Heart left ventricle (tissue), 16 donors: ENCODE data around the gene TMEM8B. TPM values are rescaled to one million over a fixed set of nuclear protein-coding genes. Genes with fewer than 3 reads are reported as not detected.

Experiments
- ATAC-seq, 4 donors: fragments of 200-7000 bp; cut with Tn5 transposase; one replicate each; pipeline ENCODE4 v1.9.1; 2020 to 2022; ENCODE audit warnings: moderate library complexity in 4 of 4, mild to moderate bottlenecking in 3 of 4, moderate number of reproducible peaks in 1 of 4
- DNase-seq, 5 donors: peaks; one replicate each; pipeline ENCODE4 v3.0.0-alpha.2; 2020
- H3K27ac ChIP-seq, 12 donors: fragments of 200-600 bp; sonication (generic) in 4 of 12; one replicate each; pipeline versions ENCODE4 v1.5.0 to v1.8.0; 2016 to 2022; ENCODE audit warnings: mild to moderate bottlenecking in 2 of 12
- H3K27me3 ChIP-seq, 9 donors: fragments of 200-600 bp; sonication (generic) in 2 of 9; one replicate each; pipeline versions ENCODE4 v1.5.1 to v1.8.0; 2016 to 2022; ENCODE audit warnings: mild to moderate bottlenecking in 3 of 9
- H3K36me3 ChIP-seq, 9 donors: fragments of 200-600 bp; sonication (generic) in 2 of 9; one replicate each; pipeline versions ENCODE4 v1.5.0 to v1.8.0; 2018 to 2022; ENCODE audit warnings: mild to moderate bottlenecking in 2 of 9
- H3K4me1 ChIP-seq, 12 donors: fragments of 200-600 bp; sonication (generic) in 4 of 12; one replicate each; pipeline versions ENCODE4 v1.5.0 to v1.8.0; 2016 to 2022; ENCODE audit warnings: mild to moderate bottlenecking in 3 of 12
- H3K4me3 ChIP-seq, 12 donors: fragments of 200-600 bp; sonication (generic) in 4 of 12; one replicate each; pipeline versions ENCODE4 v1.5.0 to v1.8.0; 2017 to 2022; ENCODE audit warnings: mild to moderate bottlenecking in 9 of 12, moderate library complexity in 4 of 12
- H3K9me3 ChIP-seq, 12 donors: fragments of 200-600 bp; sonication (generic) in 4 of 12; one replicate each; pipeline versions ENCODE4 v1.5.0 to v1.8.0; 2016 to 2022; ENCODE audit warnings: mild to moderate bottlenecking in 1 of 12
- CTCF ChIP-seq, 12 donors: fragments of 200-600 bp; sonication (generic) in 4 of 12; IDR thresholded peaks; one replicate each; pipeline versions ENCODE4 v1.5.0 to v1.8.0; 2018 to 2022; ENCODE audit warnings: antibody characterized with exemption in 12 of 12, mild to moderate bottlenecking in 5 of 12
- POLR2A ChIP-seq, 2 donors: fragments of 450-650 bp; IDR thresholded peaks; one replicate each; pipeline ENCODE4 v1.6.1; 2017; ENCODE audit warnings: antibody characterized with exemption in 2 of 2, mild to moderate bottlenecking in 2 of 2, moderate library complexity in 2 of 2
- WGBS, 4 donors: extraction: QIAGEN DNeasy Blood & Tissue Kit in 2 of 4; methylation state at CpG; one replicate each; pipeline versions ENCODE4 v1.1.5 to v1.1.7; 2013 to 2018; 5-methylcytosine and 5-hydroxymethylcytosine counted together
- intact Hi-C, 10 donors: fragments of 100-400 bp; cut with DNase I; formaldehyde crosslinking; loops; one replicate each; pipeline versions ENCODE4 v1.11.1 to v1.14.2; 2022
- polyA plus RNA-seq, 2 donors: library from polyadenylated mRNA; stranded (reverse); fragments of 200-250 nt; gene quantifications; one replicate each; pipeline ENCODE4 v1.2.3, GENCODE V29; 2013
- total RNA-seq, 9 donors: library from RNA; depleted of rRNA in 2 of 9; stranded (reverse); fragments of >200 nt in 2 of 9; fragmentation: NEBNext Ultra II Directional in 3 of 9; extraction: Animal tissue kit (Norgen Biotek cat#: 25700) in 3 of 9; gene quantifications; one replicate each; pipeline versions ENCODE4 v1.1.0 to v1.2.4, GENCODE V29; 2016 to 2023
- donor health status: ischemic (EF 13 %, LVEDD 7.1; RV severe dilation, severe dysfunction).
- donor health status: healthy with polysubstance abuse.
- donor health status: DM: no; HTN: yes; CAD: no.
- donor health status: DM: no; HTN: no; CAD: no.
- donor health status: ischemic (EF 25% LVEDD 6.9; RV normal size, moderate dysfunction).
- donor health status: ischemic (EF 25% LVEDD 5.7; RV mildly dilated, moderate dysfunction).
- donor health status: healthy.
- donor health status: DM: yes; HTN: yes; CAD: no.
- donor health status: ischemic (EF 35%, LVEDD 5.7; RV mildly dilated, moderate dysfunction).
- donor health status: nonischemic (EF 11% LVEDD 7.7; RV severe dilation, severe dysfunction).
- donor health status: DM: yes; HTN: yes; CAD: no.
- donor health status: PGD.
- donor health status: ischemic (EF 29% LVEDD 5.4; RV normal size, mild dysfunction).
- donor health status: nonischemic (EF 23%, LVEDD 6.1; RV moderate dilation, normal function).

Gene TMEM8B
- total and polyA plus RNA-seq, 11 donors, result 7.9 to 21.4 (median 17.9) TPM

DNA sequence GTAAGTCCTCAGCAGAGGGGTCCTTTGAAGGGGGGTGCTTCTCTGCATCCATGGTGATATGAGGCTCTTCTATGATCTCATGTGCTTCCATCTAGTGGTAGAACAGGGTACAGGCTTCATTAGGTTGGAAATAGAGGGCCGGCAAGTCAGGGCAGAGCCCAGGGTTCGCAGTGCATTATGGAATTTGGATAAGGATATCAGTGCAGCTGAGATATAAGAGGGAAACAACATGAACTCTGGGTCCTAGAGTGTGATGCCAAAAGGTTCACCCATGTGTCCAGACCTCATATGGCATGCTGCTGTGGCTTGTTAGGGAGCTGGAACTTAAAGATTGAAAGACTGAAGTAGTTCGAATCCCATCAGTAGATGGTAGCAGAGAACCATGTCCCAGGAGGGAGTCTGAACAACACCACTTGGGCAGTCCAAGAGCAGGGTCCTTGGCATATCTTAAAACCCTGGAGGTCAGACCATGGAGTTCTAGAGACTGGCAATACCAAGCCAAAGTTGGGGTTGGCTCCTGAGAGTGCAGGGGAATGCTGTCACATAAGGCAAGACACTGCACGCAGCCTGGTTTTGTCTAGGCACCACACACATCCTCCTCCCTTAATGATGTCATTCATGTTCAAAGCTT is 2.8 kb upstream of the TMEM8B start:
- peak; percentile 32 to 66 (median 56) for ATAC-seq
- no peaks in the 10 kb centered on the region for H3K9me3 ChIP-seq
- H3K4me3 ChIP-seq, result no peak overlapping the region
- peaks cover 3 to 27% (median 19%) of the 10 kb centered on the region in 12 donors for H3K4me1 ChIP-seq
- no peak overlapping the region for H3K27ac ChIP-seq
- no peaks in the 10 kb centered on the region for H3K36me3 ChIP-seq
- DNase-seq, result peak in 1 of 5 donors; percentile 36
- intact Hi-C loops, result loop anchor here (1.0 to 10.0 kb wide), 10 partner anchors 34 to 171 kb away; partner anchors contain the start of genes NPR2 (in 6 of the 10), CCDC107 (in 2 of the 10), RMRP (in 2 of the 10) and SIT1 (in 1 of the 10)
- no peaks in the 10 kb centered on the region for H3K27me3 ChIP-seq
- WGBS, 4 donors, result 31 to 35% (median 34%) methylated on average over 4 of the region's 4 CpGs
- no peak for TF ChIP-seq POLR2A (IDR thresholded peaks at IDR 0.05)
- peak; percentile 65 to 83 (median 78) for TF ChIP-seq CTCF (IDR thresholded peaks at IDR 0.05)

DNA sequence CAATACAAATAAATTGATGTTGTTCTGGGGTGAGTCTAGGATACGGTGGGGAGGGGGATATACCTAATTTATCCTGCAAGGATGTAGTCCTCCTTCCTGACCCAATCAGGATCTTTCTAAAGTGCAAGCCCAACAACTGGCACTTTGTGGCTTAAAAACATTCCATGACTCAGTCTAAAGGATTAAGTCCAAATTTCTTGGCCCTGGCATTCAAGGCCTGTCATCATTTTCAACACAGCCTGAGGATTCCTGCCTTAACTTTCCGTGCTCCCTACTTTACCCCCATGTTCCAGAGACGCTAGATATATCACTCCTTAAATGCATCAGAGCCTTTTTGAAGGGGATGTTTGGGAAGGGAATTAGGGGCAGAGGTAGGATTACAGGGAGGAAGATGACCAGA is 1.5 kb upstream of the TMEM8B start:
- Histone ChIP-seq H3K27me3 (no peaks in the 10 kb centered on the region), H3K27ac (no peak overlapping the region), H3K4me1 (peaks cover 3 to 38% (median 26%) of the 10 kb centered on the region in 12 donors), H3K36me3 (no peaks in the 10 kb centered on the region), H3K9me3 (no peaks in the 10 kb centered on the region), H3K4me3 (no peak overlapping the region)
- intact Hi-C loops, result loop anchor here (2.0 to 10.0 kb wide), 8 partner anchors 35 to 173 kb away; partner anchors contain the start of genes NPR2 (in 6 of the 10), CCDC107 (in 2 of the 10), RMRP (in 2 of the 10) and SIT1 (in 1 of the 10)
- ATAC-seq (no peak), DNase-seq (no peak)
- WGBS, 4 donors, result 89 to 95% (median 91%) methylated on average over 3 of the region's 3 CpGs
- TF ChIP-seq CTCF (IDR thresholded peaks at IDR 0.05) (no peak), POLR2A (IDR thresholded peaks at IDR 0.05) (no peak)

- WGBS, 4 donors, result 0 to 2% (median 1%) methylated on average over 6 to 21 of the region's 21 CpGs
- ATAC-seq (peak in 2 of 4 donors; percentile 2 to 3), DNase-seq (peak in 3 of 5 donors; percentile 40 to 66 (median 41))
- no peaks in the 10 kb centered on the region for H3K27me3 ChIP-seq
- no peaks in the 10 kb centered on the region for H3K36me3 ChIP-seq
- intact Hi-C loops, result loop anchor here in 7 of 10 donors (5.0 to 10.0 kb wide), 6 partner anchors 36 to 174 kb away; partner anchors contain the start of genes CCDC107 (in 2 of the 7), RMRP (in 2 of the 7), NPR2 (in 1 of the 7) and SIT1 (in 1 of the 7)
- peaks cover 3 to 50% (median 35%) of the 10 kb centered on the region in 12 donors for H3K4me1 ChIP-seq
- TF ChIP-seq POLR2A (IDR thresholded peaks at IDR 0.05) (no peak), CTCF (IDR thresholded peaks at IDR 0.05) (no peak)
- H3K9me3 ChIP-seq, result no peaks in the 10 kb centered on the region
- peak within 1 kb of the TSS; percentile 65 to 97 (median 78) for H3K4me3 ChIP-seq
- peak within 1 kb of the TSS; percentile 85 to 99 (median 94) for H3K27ac ChIP-seq
These were observed 328 bp upstream of the TMEM8B start, which contains the start of gene FAM221B for GRCh38 chr9:35828716-35829083. Gene FAM221B (minus strand): TSS chr9:35828732. CDS start chr9:35826161, 2,571 bp downstream.

GRCh38 chr9:35829764-35830096 is 702 bp downstream of the TMEM8B start:
- Histone ChIP-seq H3K27ac (peak overlapping the region; percentile 85 to 99 (median 94)), H3K4me3 (peak overlapping the region; percentile 65 to 97 (median 78)), H3K9me3 (no peaks in the 10 kb centered on the region), H3K27me3 (no peaks in the 10 kb centered on the region), H3K36me3 (no peaks in the 10 kb centered on the region), H3K4me1 (peaks cover 3 to 58% (median 42%) of the 10 kb centered on the region in 12 donors)
- no peak for TF ChIP-seq POLR2A (IDR thresholded peaks at IDR 0.05)
- TF ChIP-seq CTCF (IDR thresholded peaks at IDR 0.05), result no peak
- 29 to 47% (median 43%) methylated on average over 2 of the region's 2 CpGs for WGBS, 4 donors
- ATAC-seq, result no peak
- no peak for DNase-seq
- intact Hi-C loops, result loop anchor here in 7 of 10 donors (5.0 to 10.0 kb wide), 6 partner anchors 37 to 175 kb away; partner anchors contain the start of genes CCDC107 (in 2 of the 7), RMRP (in 2 of the 7), NPR2 (in 1 of the 7) and SIT1 (in 1 of the 7)
